Spleen (tissue), 11 donors: Measurements from ENCODE around the gene RFFL. TPM values are rescaled to one million over a fixed set of nuclear protein-coding genes. Genes with fewer than 3 reads are reported as not detected.

Experiments used
- DNase-seq: peaks from one replicate; pipeline ENCODE4 v3.0.0-alpha.2; 2020
- H3K27ac ChIP-seq, 8 donors: fragments of 200-600 bp; sonication (generic) in 7 of 8; 1 replicate in 4 of 8; 2 replicates in 4 of 8; pipeline versions ENCODE4 v1.5.0 to v1.8.0; 2016 to 2021; ENCODE audit warnings: inconsistent platforms in 4 of 8, mild to moderate bottlenecking in 4 of 8, moderate library complexity in 1 of 8
- H3K27me3 ChIP-seq, 7 donors: fragments of 200-600 bp; sonication (generic) in 6 of 7; replicated peaks in 1 of 7; 1 replicate in 4 of 7; 2 replicates in 3 of 7; pipeline versions ENCODE4 v1.5.0 to v1.8.0; 2016 to 2021; ENCODE audit warnings: inconsistent platforms in 3 of 7, mild to moderate bottlenecking in 1 of 7
- H3K36me3 ChIP-seq, 6 donors: fragments of 200-600 bp; sonication (generic) in 5 of 6; 1 replicate in 4 of 6; 2 replicates in 2 of 6; pipeline versions ENCODE4 v1.5.0 to v1.8.0; 2016 to 2021; ENCODE audit warnings: inconsistent platforms in 2 of 6
- H3K4me1 ChIP-seq, 6 donors: fragments of 200-600 bp; sonication (generic) in 5 of 6; 1 replicate in 3 of 6; 2 replicates in 3 of 6; pipeline versions ENCODE4 v1.5.0 to v1.8.0; 2016 to 2021; ENCODE audit warnings: inconsistent platforms in 3 of 6
- H3K4me3 ChIP-seq, 8 donors: fragments of 200-600 bp; sonication (generic) in 7 of 8; 1 replicate in 4 of 8; 2 replicates in 4 of 8; pipeline versions ENCODE4 v1.5.0 to v1.8.0; 2016 to 2021; ENCODE audit warnings: inconsistent platforms in 4 of 8, mild to moderate bottlenecking in 4 of 8, moderate library complexity in 2 of 8
- H3K9me3 ChIP-seq, 8 donors: fragments of 200-600 bp; sonication (generic) in 7 of 8; 1 replicate in 4 of 8; 2 replicates in 4 of 8; pipeline versions ENCODE4 v1.5.0 to v1.8.0; 2016 to 2021; ENCODE audit warnings: inconsistent platforms in 4 of 8
- POLR2A ChIP-seq, 3 donors: fragments of 450-650 bp; IDR thresholded peaks; one replicate each; pipeline ENCODE4 v1.5.1; 2017; ENCODE audit warnings: antibody characterized with exemption in 3 of 3, mild to moderate bottlenecking in 1 of 3
- POLR2AphosphoS5 ChIP-seq, 3 donors: sonication (generic); formaldehyde crosslinking; IDR thresholded peaks; one replicate each; pipeline ENCODE4 v1.5.1; 2017; ENCODE audit warnings: antibody characterized with exemption in 3 of 3
- WGBS, 5 donors: extraction: QIAGEN DNeasy Blood & Tissue Kit in 3 of 5; methylation state at CpG; one replicate each; pipeline versions ENCODE4 v1.1.5 to v1.1.7; 2013 to 2018; 5-methylcytosine and 5-hydroxymethylcytosine counted together
- intact Hi-C: fragments of 100-400 bp; cut with DNase I; formaldehyde crosslinking; loops from one replicate; pipeline ENCODE4 v1.15.0; 2023; ENCODE audit warnings: low total_unique reads
- polyA plus RNA-seq, 3 donors: library from polyadenylated mRNA; stranded (reverse); fragments of 200-250 nt; gene quantifications; one replicate each; pipeline ENCODE4 v1.2.1, GENCODE V29; 2013
- total RNA-seq, 7 donors: library from RNA; depleted of rRNA in 3 of 7; stranded (reverse); fragments of >200 nt in 3 of 7; fragmentation: NEBNext Ultra II Directional in 4 of 7; extraction: Animal tissue kit (Norgen Biotek cat#: 25700) in 4 of 7; gene quantifications; one replicate each; pipeline versions ENCODE4 v1.1.0 to v1.2.1, GENCODE V29; 2016 to 2021
- TF ChIP-seq, protein P1 (sequence below), 11 experiments: fragments of 200-600 bp in 7 of 11; fragments of 450-650 bp in 4 of 11; sonication (generic) in 4 of 11; IDR thresholded peaks in 8 of 11; conservative IDR thresholded peaks in 3 of 11; 1 replicate in 7 of 11; 2 replicates in 4 of 11; pipeline versions ENCODE4 v1.4.0 to v1.8.0; 2016 to 2021; ENCODE audit warnings: antibody characterized with exemption in 11 of 11, inconsistent platforms in 4 of 11, mild to moderate bottlenecking in 1 of 11
- donor health status: healthy with polysubstance abuse.
- donor health status: DM: no; HTN: no; CAD: no; lungs with moderate emphysema.
- donor health status: DM: no; HTN: no; CAD: no.
- donor health status: Bipolar disorder and iron deficiency.
- donor health status: healthy.
- donor health status: DM: no; HTN: no; CAD: no.
- donor health status: DM: yes; HTN: yes; CAD: no.

RFFL gene
- total and polyA plus RNA-seq, 10 donors: 5.7 to 39.7 (median 32.6) TPM

GRCh38 chr17:34974794-34975785 lies 88.4 kb downstream of the RFFL start:
- TF ChIP-seq POLR2A (IDR thresholded peaks at IDR 0.05) (no peak), POLR2AphosphoS5 (IDR thresholded peaks at IDR 0.05) (no peak)
- TF ChIP-seq, protein P1, sequence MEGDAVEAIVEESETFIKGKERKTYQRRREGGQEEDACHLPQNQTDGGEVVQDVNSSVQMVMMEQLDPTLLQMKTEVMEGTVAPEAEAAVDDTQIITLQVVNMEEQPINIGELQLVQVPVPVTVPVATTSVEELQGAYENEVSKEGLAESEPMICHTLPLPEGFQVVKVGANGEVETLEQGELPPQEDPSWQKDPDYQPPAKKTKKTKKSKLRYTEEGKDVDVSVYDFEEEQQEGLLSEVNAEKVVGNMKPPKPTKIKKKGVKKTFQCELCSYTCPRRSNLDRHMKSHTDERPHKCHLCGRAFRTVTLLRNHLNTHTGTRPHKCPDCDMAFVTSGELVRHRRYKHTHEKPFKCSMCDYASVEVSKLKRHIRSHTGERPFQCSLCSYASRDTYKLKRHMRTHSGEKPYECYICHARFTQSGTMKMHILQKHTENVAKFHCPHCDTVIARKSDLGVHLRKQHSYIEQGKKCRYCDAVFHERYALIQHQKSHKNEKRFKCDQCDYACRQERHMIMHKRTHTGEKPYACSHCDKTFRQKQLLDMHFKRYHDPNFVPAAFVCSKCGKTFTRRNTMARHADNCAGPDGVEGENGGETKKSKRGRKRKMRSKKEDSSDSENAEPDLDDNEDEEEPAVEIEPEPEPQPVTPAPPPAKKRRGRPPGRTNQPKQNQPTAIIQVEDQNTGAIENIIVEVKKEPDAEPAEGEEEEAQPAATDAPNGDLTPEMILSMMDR (IDR thresholded peaks at IDR 0.05 in 8 of 11, conservative IDR thresholded peaks at IDR 0.05 in 3 of 11): no peak
- peaks cover 0 to under 1% (median 0%) of the 10 kb centered on the region in 6 donors for H3K36me3 ChIP-seq
- 86 to 91% (median 86%) methylated on average over 3 of the region's 3 CpGs for WGBS, 5 donors
- intact Hi-C loops: no loop called here
- no peaks in the 10 kb centered on the region for H3K27me3 ChIP-seq
- DNase-seq: no peak
- H3K4me3 ChIP-seq: no peak overlapping the region
- H3K4me1 ChIP-seq: peaks cover 5 to 11% (median 10%) of the 10 kb centered on the region in 6 donors
- H3K27ac ChIP-seq: no peak overlapping the region
- H3K9me3 ChIP-seq: no peaks in the 10 kb centered on the region

GRCh38 chr17:34974179-34974578 lies 89.3 kb downstream of the RFFL start:
- 39 to 56% (median 45%) methylated on average over 2 of the region's 2 CpGs for WGBS, 5 donors
- DNase-seq: no peak
- Histone ChIP-seq H3K36me3 (peaks cover 0 to 10% (median 0%) of the 10 kb centered on the region in 6 donors), H3K4me1 (peaks cover 0 to 3% (median under 1%) of the 10 kb centered on the region in 6 donors), H3K27ac (no peak overlapping the region), H3K4me3 (no peak overlapping the region), H3K27me3 (no peaks in the 10 kb centered on the region), H3K9me3 (no peaks in the 10 kb centered on the region)
- TF ChIP-seq POLR2AphosphoS5 (IDR thresholded peaks at IDR 0.05): no peak
- TF ChIP-seq, protein P1 (IDR thresholded peaks at IDR 0.05 in 8 of 11, conservative IDR thresholded peaks at IDR 0.05 in 3 of 11): no peak
- TF ChIP-seq POLR2A (IDR thresholded peaks at IDR 0.05): no peak
- intact Hi-C loops: no loop called here

DNA sequence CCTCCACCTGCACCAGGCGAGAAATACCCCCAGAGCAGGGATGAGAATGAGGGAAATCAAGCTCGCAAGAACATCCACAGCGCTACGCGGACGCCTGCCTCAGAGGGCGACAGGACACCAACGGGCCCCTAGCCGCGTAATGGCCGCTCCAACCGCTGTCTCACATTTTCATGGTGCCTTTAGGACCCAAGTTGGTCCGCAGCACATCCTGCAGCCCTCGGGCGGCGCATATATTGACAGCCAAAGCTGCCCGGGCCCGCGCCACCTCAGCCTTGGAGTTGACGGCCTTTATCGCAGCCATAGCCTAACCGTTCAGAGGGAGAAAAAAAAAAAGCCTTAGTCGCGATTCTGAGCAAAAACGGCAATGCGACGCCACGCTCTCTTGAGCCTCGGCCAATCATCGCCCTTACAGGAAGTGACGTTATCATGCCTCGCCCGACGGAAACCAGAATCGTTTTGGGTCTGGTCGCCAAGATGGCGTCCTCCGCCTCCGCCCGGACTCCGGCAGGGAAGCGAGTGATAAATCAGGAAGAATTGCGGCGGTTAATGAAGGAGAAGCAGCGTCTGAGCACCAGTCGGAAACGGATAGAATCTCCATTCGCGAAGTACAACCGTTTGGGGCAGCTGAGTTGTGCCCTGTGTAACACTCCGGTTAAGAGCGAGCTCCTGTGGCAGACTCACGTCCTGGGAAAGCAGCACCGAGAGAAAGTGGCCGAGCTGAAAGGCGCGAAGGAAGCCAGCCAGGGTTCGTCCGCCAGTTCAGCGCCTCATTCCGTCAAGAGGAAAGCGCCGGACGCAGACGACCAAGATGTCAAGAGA lies 102.2 kb downstream of the RFFL start, which contains the start of the genes CCT6B and ZNF830:
Gene CCT6B (minus strand): TSS at position 368 of the 819 bp plus-strand sequence. CDS start 67 bp downstream, at position 301.
Gene ZNF830 (plus strand): TSS at position 448 of the 819 bp plus-strand sequence. CDS start 27 bp downstream, at position 475.
- Histone ChIP-seq H3K4me1 (peaks cover 18 to 41% (median 33%) of the 10 kb centered on the region in 6 donors), H3K27ac (peak within 1 kb of the TSS; percentile 93 to 99 (median 97)), H3K9me3 (no peaks in the 10 kb centered on the region), H3K36me3 (peaks cover 0 to 36% (median 26%) of the 10 kb centered on the region in 6 donors), H3K27me3 (no peaks in the 10 kb centered on the region), H3K4me3 (peak within 1 kb of the TSS; percentile 83 to 98 (median 92))
- intact Hi-C loops: no loop called here
- TF ChIP-seq POLR2A (IDR thresholded peaks at IDR 0.05): peak; percentile 8 to 54 (median 51)
- TF ChIP-seq, protein P1 (IDR thresholded peaks at IDR 0.05 in 8 of 11, conservative IDR thresholded peaks at IDR 0.05 in 3 of 11): peak in 3 of 11 experiments; percentile 14 to 23 (median 15)
- peak; percentile 93 to 99 (median 98) for TF ChIP-seq POLR2AphosphoS5 (IDR thresholded peaks at IDR 0.05)
- 0% methylated on average over 45 to 65 of the region's 65 CpGs for WGBS, 5 donors
- DNase-seq: peak; percentile 96
